Esophagus (tissue), 2 donors: Measurements from ENCODE around the gene PCNP. TPM values are rescaled to one million over a fixed set of nuclear protein-coding genes. Genes with fewer than 3 reads are reported as not detected.

Source experiments
- H3K27ac ChIP-seq, 2 donors: one replicate each; pipeline ENCODE4 v1.5.1; 2013; ENCODE audit warnings: low read depth in 2 of 2, mild to moderate bottlenecking in 2 of 2, inconsistent platforms in 1 of 2, low read length in 1 of 2, moderate library complexity in 1 of 2
- H3K27me3 ChIP-seq, 2 donors: one replicate each; pipeline ENCODE4 v1.6.1; 2013; ENCODE audit warnings: low read length in 2 of 2, control low read depth in 1 of 2, mild to moderate bottlenecking in 1 of 2; ENCODE audit not compliant: insufficient read depth in 2 of 2, control insufficient read depth in 1 of 2
- H3K36me3 ChIP-seq, 2 donors: one replicate each; pipeline ENCODE4 v1.6.1; 2013; ENCODE audit warnings: low read length in 1 of 2; ENCODE audit not compliant: control insufficient read depth in 2 of 2, insufficient read depth in 2 of 2
- H3K4me1 ChIP-seq, 2 donors: one replicate each; pipeline ENCODE4 v1.6.1; 2013; ENCODE audit warnings: low read length in 1 of 2; ENCODE audit not compliant: control insufficient read depth in 2 of 2, insufficient read depth in 2 of 2
- H3K4me3 ChIP-seq, 2 donors: one replicate each; pipeline ENCODE4 v1.5.1; 2013; ENCODE audit warnings: low read length in 2 of 2, mild to moderate bottlenecking in 2 of 2, low read depth in 1 of 2, moderate library complexity in 1 of 2
- H3K9me3 ChIP-seq, 2 donors: one replicate each; pipeline ENCODE4 v1.6.1; 2013; ENCODE audit warnings: mild to moderate bottlenecking in 2 of 2, low read depth in 1 of 2, low read length in 1 of 2, moderate library complexity in 1 of 2; ENCODE audit not compliant: control insufficient read depth in 2 of 2, insufficient read depth in 1 of 2
- WGBS, 2 donors: extraction: QIAGEN DNeasy Blood & Tissue Kit; methylation state at CpG; one replicate each; pipeline ENCODE4 v1.1.7; 2013; 5-methylcytosine and 5-hydroxymethylcytosine counted together
- polyA plus RNA-seq, 2 donors: library from polyadenylated mRNA; stranded (reverse); fragments of 200-250 nt; gene quantifications; one replicate each; pipeline ENCODE4 v1.2.3, GENCODE V29; 2013
- donor health status: healthy with polysubstance abuse.
- donor health status: Bipolar disorder and iron deficiency.

Gene PCNP, protein sequence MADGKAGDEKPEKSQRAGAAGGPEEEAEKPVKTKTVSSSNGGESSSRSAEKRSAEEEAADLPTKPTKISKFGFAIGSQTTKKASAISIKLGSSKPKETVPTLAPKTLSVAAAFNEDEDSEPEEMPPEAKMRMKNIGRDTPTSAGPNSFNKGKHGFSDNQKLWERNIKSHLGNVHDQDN
- 10 to 100 TPM; 45.9 to 58.4 TPM for polyA plus RNA-seq

DNA sequence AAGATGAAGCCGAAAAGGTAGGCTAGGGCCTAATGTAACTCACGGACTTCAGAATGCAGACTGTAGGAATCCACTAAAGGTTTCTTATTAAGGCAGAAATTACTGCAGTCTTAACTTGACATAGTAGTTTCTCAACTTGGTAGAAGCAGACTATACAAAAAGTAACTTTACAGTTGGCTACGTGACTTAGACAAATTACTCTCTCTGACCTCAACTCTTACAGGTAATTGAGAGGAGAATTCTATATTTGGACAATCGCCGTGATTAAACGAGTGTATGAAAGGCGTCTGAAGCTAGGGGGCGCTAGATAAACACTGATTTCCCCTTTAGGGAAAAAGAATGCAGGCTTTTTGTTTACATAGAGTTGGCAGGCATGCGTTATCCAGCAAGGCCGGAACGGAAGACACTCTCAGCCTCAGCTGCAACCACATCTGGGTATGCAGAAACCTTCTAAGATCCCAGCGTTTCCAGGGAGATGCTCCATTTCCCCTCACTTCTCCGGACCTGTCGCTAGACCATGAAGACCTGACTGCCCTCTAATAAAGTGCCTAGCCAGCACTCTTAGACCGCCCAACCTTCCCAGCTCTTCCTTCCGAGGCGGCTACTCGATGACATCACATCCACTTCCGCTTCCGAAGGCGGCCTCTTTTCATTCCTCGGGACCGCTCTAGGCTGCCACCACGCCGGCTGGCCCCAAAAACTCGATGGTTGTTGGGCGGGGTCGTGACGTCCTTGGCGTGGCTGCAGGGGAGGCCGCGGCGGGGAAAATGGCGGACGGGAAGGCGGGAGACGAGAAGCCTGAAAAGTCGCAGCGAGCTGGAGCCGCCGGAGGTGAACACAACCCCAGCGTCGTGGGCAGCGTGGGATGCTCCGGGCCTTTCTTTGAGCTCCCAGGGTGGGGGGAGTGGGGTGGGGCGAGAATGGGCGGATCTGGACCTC is at the start of gene PCNP:
TSS of gene PCNP (plus strand) at position 732 of the 939 bp plus-strand sequence. CDS start at position 768, 36 bp downstream.
- peaks cover 0 to 2% of the 10 kb centered on the region in 2 donors for H3K36me3 ChIP-seq
- no peaks in the 10 kb centered on the region for H3K4me1 ChIP-seq
- WGBS, 2 donors = 1 to 2% methylated on average over 44 to 47 of the region's 47 CpGs
- no peaks in the 10 kb centered on the region for H3K9me3 ChIP-seq
- peak within 1 kb of the TSS; percentile 99 to 100 for H3K27ac ChIP-seq
- H3K4me3 ChIP-seq = peak within 1 kb of the TSS; percentile 87 to 96
- no peaks in the 10 kb centered on the region for H3K27me3 ChIP-seq

DNA sequence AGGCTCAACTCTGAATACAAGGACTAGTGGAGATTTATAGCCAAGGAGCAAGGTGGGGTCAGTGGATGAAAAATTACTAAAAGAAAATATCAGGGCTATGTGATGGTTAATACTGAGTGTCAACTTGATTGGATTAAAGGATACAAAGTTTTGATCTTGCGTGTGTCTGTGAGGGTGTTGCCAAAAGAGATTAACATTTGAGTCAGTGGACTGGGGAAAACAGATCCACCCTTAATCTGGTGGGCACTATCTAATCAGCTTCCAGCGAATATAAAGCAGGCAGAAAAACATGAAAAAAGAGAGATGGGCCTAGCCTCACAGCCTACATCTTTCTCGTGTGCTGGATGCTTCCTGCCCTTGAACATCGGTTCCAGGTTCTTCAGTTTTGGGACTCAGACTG is 46.5 kb upstream of the PCNP start:
- Histone ChIP-seq H3K36me3 (no peaks in the 10 kb centered on the region), H3K4me3 (no peak overlapping the region), H3K9me3 (no peaks in the 10 kb centered on the region), H3K27me3 (no peaks in the 10 kb centered on the region), H3K4me1 (no peaks in the 10 kb centered on the region), H3K27ac (no peak overlapping the region)
- 70 to 78% methylated on average over 4 of the region's 4 CpGs for WGBS, 2 donors

DNA sequence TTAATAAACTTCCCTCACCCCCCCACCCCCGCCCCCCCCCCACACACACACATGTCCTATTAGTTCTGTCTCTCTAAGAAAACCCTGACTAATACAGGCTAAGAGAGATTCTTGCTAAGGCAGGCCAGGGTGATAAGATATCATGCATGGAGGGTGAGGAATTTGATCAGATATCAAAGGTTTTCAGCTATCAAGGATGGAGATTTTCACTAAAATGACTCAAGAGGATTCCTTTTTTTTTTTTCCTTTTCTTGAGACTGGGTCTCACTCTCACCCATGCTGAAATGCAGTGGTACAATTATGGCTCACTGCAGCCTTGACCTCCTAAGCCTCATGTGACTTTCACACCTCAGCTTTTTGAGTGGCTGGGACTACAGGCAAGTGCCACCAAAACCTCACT is 46.1 kb upstream of the PCNP start:
- H3K4me3 ChIP-seq = no peak overlapping the region
- WGBS, 2 donors = 10 to 35% methylated on average over 1 of the region's 1 CpG
- H3K36me3 ChIP-seq = no peaks in the 10 kb centered on the region
- H3K4me1 ChIP-seq = no peaks in the 10 kb centered on the region
- H3K9me3 ChIP-seq = no peaks in the 10 kb centered on the region
- no peak overlapping the region for H3K27ac ChIP-seq
- H3K27me3 ChIP-seq = no peaks in the 10 kb centered on the region

DNA sequence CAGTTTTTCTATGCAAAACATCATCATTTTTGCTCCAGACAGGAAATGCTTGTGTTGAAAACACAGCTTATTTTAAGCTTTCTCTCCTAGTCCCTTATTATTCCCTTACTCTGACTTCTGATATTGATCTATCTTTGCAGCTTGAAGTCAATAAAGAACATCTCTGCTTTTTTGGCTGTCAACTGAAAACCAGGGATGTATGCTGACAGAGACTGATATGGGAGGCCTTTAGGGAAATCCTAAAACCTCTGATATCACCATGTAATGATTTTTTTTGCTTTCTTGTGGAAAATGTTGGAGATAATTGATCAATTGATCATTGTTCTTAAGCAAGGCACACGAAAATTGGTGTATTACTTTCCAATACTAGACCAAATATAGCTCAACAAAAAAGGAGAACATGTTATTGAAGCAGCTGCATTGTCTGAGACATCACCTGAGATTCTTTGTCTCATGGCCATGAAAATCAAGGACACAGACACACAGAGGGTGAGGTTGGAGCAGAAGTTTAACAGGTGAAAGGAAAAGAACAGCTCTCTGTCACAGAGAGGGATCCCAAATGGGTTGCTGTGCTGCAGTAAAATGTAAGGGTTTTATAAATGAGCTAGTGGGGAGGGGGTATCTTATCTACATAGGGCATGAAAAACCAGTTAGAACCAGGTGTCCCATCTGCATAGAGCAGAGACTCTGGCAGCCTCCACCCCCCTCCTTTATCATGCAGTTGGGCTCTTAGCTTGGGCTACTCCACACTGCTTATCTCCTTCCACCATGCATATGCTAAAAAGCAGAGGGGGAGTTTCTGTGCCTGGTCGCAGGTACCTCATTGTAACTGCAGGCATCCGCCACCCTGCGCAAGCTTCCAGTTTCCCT is 43.9 kb upstream of the PCNP start:
- no peaks in the 10 kb centered on the region for H3K36me3 ChIP-seq
- no peaks in the 10 kb centered on the region for H3K9me3 ChIP-seq
- H3K4me3 ChIP-seq = no peak overlapping the region
- H3K4me1 ChIP-seq = no peaks in the 10 kb centered on the region
- no peak overlapping the region for H3K27ac ChIP-seq
- WGBS, 2 donors = 77% methylated on average over 4 of the region's 4 CpGs
- no peaks in the 10 kb centered on the region for H3K27me3 ChIP-seq

DNA sequence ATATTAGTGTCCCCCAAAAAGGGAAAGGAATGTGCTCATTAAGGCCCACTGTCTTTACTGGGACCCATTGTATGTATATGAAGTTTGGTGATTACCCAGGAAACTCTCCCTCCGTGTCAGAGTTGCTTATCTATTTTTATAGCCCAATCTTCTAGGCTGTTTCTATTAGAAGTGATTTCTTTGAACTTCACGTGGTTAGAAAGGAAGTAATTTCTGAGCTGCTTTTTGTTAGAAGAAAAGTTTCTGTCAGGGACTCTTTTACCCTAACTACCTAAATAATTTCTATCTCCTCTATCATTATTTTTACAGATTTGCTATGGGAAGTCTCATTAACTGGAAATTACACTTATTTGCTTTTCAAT is 43.3 kb upstream of the PCNP start:
- no peak overlapping the region for H3K27ac ChIP-seq
- no peaks in the 10 kb centered on the region for H3K36me3 ChIP-seq
- H3K4me3 ChIP-seq = no peak overlapping the region
- no peaks in the 10 kb centered on the region for H3K27me3 ChIP-seq
- 67 to 78% methylated on average over 2 of the region's 2 CpGs for WGBS, 2 donors
- H3K9me3 ChIP-seq = no peaks in the 10 kb centered on the region
- H3K4me1 ChIP-seq = no peaks in the 10 kb centered on the region

DNA sequence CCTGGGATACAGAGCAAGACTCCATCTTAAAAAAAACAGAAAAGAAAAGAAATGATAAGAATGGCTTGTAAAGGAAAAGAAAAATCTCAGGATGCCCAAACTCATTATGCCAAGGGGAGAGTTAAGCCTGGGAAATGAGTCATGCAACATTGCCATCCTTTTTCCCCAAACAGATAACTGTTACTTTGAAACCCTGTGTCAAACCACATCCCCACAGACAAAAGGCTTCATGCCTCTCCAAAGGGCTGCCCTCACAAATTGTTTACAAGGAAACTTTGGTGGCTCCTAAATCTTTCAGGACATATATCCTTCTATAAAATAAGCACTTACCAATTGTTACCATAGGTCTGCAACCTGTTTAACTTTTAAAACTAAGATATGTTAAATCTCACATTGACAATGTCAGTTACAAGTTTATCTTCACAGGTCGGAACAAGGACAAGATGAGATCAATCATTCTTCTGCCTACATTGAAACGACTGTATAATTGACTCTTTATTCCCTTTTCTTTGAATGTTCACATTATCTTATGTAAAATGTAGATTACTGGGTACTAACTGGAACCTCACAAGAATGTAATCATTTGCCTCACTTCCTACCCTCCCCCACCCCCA is 42.4 kb upstream of the PCNP start:
- H3K36me3 ChIP-seq = no peaks in the 10 kb centered on the region
- H3K4me3 ChIP-seq = no peak overlapping the region
- H3K9me3 ChIP-seq = no peaks in the 10 kb centered on the region
- H3K27ac ChIP-seq = no peak overlapping the region
- no peaks in the 10 kb centered on the region for H3K27me3 ChIP-seq
- no peaks in the 10 kb centered on the region for H3K4me1 ChIP-seq
- WGBS, 2 donors = 26 to 34% methylated on average over 2 of the region's 2 CpGs

DNA sequence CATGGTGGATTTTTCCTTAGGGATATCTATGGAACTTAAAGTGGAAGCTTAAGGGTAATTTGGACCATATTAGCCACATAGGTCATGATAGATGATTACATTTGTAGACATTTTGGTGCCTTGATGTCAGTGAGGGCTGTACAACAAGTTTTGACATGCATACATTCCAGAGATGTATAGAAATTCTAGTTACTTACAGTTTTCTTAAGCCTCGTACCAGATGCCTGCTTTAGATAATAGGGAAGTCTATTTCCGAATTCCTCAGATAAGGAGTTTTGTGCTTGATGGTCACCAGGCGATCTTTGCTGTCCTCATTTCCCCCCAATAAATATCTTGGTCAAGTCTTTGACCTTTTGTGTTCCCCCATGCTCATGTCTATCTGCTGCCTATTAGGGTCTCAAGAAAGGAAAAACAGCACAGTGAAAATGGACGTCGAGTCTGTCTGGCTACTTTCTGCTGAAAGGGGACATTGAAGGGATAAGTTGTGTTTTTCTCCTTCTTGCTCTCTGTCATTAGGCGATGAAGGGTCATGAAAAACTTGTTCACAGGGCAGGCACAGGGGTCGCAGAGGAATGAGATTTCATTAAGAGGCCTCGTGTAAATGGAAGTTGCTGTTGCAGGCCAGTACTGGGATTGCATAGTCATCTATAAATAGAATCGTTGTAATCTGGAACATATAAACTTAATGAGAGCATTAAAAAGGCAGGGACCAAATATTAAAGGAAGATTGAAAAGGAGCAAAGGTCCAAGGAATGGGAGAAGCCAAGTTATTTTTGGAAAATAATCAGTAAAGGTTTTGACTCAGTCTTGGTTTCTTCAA is 41.0 kb upstream of the PCNP start:
- WGBS, 2 donors = 74 to 76% methylated on average over 9 of the region's 9 CpGs

DNA sequence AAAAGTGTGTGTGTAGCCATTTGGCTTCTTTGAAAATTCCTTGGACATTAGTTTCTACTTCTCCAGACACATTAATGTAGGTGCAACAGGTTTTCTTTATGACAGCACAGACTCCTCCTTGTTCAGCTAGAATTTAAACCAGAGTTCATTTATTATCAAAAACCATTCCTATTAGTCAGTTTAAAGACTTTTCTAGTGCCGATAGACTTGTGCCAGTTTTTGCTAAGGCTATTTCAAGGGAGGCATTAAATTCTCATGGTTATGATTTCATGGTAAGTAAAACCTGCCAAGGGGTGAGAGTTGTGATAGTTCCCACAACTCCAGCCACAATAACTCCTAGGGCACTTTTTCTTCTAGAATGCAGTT is 40.4 kb upstream of the PCNP start:
- no peak overlapping the region for H3K27ac ChIP-seq
- H3K27me3 ChIP-seq = no peaks in the 10 kb centered on the region
- no peaks in the 10 kb centered on the region for H3K4me1 ChIP-seq
- H3K36me3 ChIP-seq = no peaks in the 10 kb centered on the region
- no peaks in the 10 kb centered on the region for H3K9me3 ChIP-seq
- H3K4me3 ChIP-seq = no peak overlapping the region
- WGBS, 2 donors = 59 to 60% methylated on average over 1 of the region's 1 CpG

More for the DNA sequence above, 41.0 kb upstream of the PCNP start:
- H3K4me1 ChIP-seq = no peaks in the 10 kb centered on the region
- H3K9me3 ChIP-seq = no peaks in the 10 kb centered on the region
- no peaks in the 10 kb centered on the region for H3K27me3 ChIP-seq
- no peak overlapping the region for H3K27ac ChIP-seq
- no peaks in the 10 kb centered on the region for H3K36me3 ChIP-seq
- no peak overlapping the region for H3K4me3 ChIP-seq
